GM12891 (cell line): Measurements from ENCODE around the gene OTOG.

Experiments used
- DNase-seq: peaks from one replicate; pipeline ENCODE4 v3.0.0; 2011; ENCODE audit warnings: low spot score; ENCODE audit not compliant: insufficient read length
- FAIRE-seq: peaks from 2 replicates; lab custom pipeline; 2011; peaks lifted over from hg19 to GRCh38; lab: Jason Lieb, UNC
- PAX5 ChIP-seq: IDR thresholded peaks from 2 replicates; pipeline ENCODE4 v1.6.1; 2011; ENCODE audit warnings: low read length, moderate library complexity, mild to moderate bottlenecking; ENCODE audit not compliant: insufficient read depth, severe bottlenecking
- POLR2A ChIP-seq: IDR thresholded peaks from 2 replicates; pipeline ENCODE4 v1.6.1; 2011; ENCODE audit warnings: low read depth, low read length, control low read depth
- POLR2AphosphoS5 ChIP-seq: IDR thresholded peaks from 2 replicates; pipeline ENCODE4 v1.6.1; 2011; ENCODE audit warnings: low read depth, low read length, control low read depth
- POU2F2 ChIP-seq: IDR thresholded peaks from 2 replicates; pipeline ENCODE4 v1.6.1; 2011; ENCODE audit warnings: low read depth, mild to moderate bottlenecking, control low read depth, low read length, moderate library complexity
- SPI1 ChIP-seq: IDR thresholded peaks from 2 replicates; pipeline ENCODE4 v1.6.1; 2011; ENCODE audit warnings: low read depth, low read length, control low read depth
- TAF1 ChIP-seq: IDR thresholded peaks from 2 replicates; pipeline ENCODE4 v1.6.1; 2011; ENCODE audit warnings: low read depth, low read length, control low read depth

Gene OTOG

DNA sequence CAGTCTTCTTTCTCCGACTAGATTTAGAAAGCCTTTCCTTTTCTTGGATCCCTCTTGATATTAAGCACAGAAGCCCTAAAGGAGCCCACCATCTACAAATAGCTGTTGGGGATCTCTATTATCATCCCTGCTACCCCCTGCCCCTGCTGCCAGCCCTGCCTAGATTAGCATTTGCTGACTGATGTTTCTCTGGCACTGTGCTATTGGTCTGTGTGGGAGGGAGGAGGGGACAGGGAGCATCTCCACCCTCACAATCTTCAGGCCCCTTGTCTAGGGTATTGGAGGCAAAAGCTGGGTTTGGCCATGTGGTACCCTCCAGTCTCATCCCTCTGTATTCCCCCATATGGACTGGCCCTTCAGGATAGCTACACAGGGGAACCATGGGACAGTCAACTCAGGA, 9.0 kb upstream of the OTOG start:
- TF ChIP-seq SPI1 (no peak), POU2F2 (no peak), TAF1 (no peak), PAX5 (no peak), POLR2A (no peak), POLR2AphosphoS5 (no peak)
- DNase-seq (no peak), FAIRE-seq (no peak)

DNA sequence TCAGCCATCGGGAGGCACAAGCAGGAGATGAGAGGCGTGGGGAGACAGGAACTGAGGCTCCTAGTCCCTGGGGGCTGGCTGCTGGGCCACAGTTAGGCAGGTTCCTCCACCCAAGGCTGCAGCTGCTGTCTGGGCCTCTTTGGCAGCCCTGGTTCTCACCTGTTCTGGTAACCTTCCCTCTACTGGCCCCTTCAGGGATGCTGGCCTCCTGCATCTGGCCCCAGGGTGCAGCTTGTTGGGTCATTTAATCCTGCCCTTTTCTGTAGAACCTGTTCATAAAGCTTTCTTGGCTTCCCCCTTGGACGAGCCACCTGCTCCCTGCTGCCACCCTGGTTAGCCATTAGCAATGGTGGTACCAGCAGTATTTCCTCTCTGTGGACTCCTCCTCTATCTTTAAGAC, 8.3 kb upstream of the OTOG start:
- no peak for DNase-seq
- FAIRE-seq = no peak
- no peak for TF ChIP-seq POLR2AphosphoS5

DNA sequence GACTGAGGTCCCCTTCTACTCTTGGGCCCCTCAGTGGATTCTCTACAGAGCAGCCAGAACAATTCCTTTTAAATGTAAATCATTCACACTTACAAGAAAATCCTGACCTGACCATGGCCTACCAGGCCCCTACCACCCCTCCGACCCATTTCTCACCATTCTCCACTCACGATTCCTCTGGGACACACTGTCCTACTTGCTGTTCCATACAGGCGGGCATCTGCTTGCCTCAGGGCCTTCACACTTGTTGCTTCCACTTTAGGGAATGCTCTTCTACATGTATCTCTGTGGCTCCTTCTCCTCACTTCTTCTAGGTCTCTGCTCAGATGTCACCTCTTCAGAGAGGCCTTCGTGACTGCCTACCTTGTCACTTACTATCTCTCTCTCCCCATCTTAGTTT, 6.3 kb upstream of the OTOG start:
- TF ChIP-seq TAF1 (no peak), POLR2AphosphoS5 (no peak), SPI1 (no peak), POLR2A (no peak), POU2F2 (no peak), PAX5 (no peak)
- no peak for FAIRE-seq
- no peak for DNase-seq

DNA sequence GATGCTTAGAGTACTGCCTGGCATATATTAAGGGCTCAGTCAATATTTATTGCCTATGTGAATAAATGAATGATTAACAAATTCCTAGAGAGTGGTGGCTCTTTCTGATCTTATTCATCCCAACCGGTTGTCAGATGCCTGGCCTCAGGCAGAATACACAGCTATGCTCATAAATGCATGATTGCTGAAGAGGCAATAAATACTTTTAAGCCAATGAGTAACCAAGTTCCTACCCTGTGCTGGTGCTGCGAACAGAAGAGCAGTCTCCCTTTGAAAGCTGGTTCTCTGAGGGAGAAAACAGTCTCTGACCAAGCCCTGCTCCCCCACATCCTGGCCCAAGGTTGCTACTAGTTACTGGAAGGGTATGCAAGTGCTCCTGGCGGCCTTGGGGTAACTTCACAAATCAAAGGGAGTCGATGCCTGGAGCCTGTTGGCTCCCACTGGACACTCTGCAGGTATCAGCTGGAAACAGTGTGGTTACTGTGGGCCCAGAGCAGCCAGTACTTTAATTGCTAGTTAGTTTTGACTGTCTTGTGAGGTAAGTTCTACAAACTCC, 5.7 kb upstream of the OTOG start:
- DNase-seq (no peak), FAIRE-seq (no peak)
- TF ChIP-seq POLR2AphosphoS5 (no peak), POLR2A (no peak), SPI1 (no peak)

DNA sequence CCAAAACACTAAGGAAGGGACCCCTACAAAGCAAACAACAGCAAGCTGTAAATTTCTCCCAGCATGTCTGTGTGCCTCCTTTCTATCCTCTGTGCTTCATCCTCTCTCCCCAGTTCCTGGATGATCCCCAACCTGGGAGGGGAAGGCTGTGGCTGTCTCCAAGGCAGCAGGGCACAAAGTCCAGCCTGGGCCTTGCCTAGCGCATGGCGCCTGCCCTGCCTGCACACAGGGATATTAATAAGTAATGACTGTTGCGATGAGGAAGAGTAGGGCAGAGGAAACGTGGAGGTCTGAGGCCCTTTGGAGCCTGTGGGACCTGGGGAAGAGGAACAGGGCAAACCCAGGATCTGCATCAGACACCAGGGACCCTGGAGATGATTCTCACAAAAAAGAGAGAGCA, 4.8 kb upstream of the OTOG start:
- DNase-seq (no peak), FAIRE-seq (no peak)
- TF ChIP-seq POU2F2 = no peak
- no peak for TF ChIP-seq TAF1
- TF ChIP-seq POLR2A = no peak
- no peak for TF ChIP-seq SPI1
- TF ChIP-seq PAX5 = no peak
- TF ChIP-seq POLR2AphosphoS5 = no peak

DNA sequence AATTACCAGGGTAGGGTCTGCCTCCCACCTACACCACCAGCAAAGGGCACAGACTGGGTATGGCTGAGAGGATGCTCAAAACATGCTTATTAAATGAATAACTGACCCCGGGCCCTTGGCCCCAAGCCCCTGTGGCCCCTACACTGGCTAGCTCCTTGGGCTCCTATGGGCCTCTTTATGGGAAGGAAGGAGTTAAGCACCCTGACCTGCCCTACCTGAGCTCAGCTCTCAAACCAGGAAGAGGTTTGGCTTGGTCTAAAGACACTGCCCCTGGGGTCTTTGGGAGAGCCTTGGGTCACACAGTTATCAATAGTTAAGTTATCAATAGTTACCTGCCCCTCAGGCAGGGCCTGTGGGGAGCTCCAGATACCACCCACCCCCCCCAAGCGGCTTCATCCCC, 4.0 kb upstream of the OTOG start:
- no peak for FAIRE-seq
- TF ChIP-seq POLR2A (no peak), POU2F2 (no peak), PAX5 (no peak)
- no peak for DNase-seq

DNA sequence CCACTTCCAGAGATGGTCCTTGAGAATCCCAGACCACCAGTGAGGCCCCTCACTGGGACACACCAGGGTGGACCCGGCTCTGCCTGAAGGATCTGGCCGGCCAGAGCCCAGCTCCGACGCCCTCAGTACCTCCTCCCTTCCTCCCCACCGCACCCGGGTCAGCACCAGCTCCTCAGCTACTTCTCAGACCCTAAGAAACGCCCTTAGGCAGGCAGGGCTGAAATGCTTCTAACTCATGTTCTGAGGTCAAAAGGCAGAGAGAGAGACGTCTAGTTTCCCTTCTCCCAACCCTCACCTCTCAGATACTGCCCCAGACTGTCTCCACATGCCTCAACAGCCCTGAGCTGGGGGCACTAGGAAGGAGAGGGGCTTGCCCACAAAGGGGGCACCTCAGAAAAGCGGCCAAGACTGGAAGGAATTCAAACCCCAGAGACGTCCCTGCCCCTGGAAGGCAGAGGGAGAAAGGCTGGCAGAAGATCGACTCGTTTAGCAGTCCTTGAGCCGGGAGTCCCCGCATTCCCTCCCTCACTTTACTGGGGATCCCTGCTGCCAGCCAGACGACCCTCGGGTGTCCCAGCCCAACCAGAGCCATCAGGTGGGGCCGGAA, 3.4 kb upstream of the OTOG start:
- DNase-seq (no peak), FAIRE-seq (no peak)
- TF ChIP-seq POU2F2 (no peak), TAF1 (no peak), POLR2A (no peak), PAX5 (no peak), POLR2AphosphoS5 (no peak), SPI1 (no peak)

DNA sequence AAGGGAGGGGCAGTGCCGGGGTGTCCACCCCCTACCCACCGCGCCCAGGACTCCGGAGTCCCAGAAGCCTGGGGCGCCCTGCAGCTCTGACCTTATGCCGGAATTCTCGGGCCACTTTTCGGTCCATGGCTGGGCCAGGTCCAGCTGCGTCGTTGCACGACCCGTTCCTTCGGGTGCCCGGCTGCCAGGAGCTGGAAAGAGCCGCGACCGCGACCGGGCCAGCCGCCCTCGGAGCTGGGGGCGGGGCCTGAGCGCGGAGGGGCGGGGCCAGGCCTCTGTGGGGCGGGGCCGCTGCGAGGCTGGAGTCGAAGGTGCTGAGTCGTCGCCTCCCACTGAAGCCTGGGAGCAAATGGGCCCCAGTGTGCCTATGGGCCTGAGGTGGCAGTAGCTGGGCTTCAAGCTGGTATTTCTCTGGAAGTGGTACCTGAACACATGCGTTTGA, 2.9 kb upstream of the OTOG start, which contains the start of gene USH1C:
Gene USH1C, minus strand, starts transcription at position 236 of the 442 bp plus-strand sequence. Its CDS starts 109 bp downstream, at position 127.
- DNase-seq = no peak
- no peak for FAIRE-seq
- TF ChIP-seq POLR2A = no peak
- no peak for TF ChIP-seq POU2F2

DNA sequence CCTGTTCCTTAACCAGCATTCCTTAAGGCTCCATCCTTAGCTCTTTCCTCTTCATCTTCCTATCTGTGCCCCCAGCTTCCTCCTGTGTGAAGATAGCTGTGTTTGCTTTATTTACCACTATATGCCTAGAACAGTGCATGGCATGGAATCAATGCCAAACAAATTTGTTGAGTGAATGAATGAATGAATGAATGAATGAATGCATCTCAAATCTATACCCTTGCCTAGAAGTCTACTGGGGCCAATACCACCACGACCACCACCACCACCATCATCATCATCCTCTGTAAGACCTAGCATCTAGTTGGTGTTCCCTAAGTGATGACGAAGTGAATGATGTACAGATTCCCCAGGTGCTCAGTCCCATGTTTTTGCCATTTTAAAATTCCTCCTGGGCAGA, 819 bp upstream of the OTOG start:
- no peak for FAIRE-seq
- DNase-seq = no peak

DNA sequence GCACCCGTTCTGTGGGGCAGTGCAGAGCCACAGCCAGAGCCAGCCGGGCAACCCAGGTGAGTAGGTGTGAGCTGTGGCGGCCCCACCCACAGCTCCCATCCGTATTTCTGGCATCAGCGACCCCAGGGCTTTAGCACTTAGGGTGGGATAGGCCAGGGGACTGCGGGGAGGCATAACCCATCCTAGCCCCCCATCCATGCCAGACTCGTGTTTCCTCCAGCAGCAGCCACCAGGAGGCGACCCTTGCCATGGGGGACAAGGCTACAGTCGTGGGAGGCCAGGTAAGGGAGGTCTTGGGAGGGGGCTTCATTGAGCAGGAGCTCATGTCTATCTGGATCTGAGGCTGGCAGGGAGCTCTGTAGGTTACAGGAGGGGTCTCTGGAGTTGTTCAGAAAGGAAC, 873 bp downstream of the OTOG start:
- DNase-seq (no peak), FAIRE-seq (no peak)
- TF ChIP-seq POLR2AphosphoS5 = no peak
- no peak for TF ChIP-seq PAX5
- TF ChIP-seq POU2F2 = no peak
- TF ChIP-seq SPI1 = no peak
- TF ChIP-seq TAF1 = no peak
- no peak for TF ChIP-seq POLR2A

More for the DNA sequence above, 819 bp upstream of the OTOG start:
- no peak for TF ChIP-seq POLR2AphosphoS5
- TF ChIP-seq TAF1 = no peak
- no peak for TF ChIP-seq PAX5
- TF ChIP-seq SPI1 = no peak
- TF ChIP-seq POU2F2 = no peak
- TF ChIP-seq POLR2A = no peak

DNA sequence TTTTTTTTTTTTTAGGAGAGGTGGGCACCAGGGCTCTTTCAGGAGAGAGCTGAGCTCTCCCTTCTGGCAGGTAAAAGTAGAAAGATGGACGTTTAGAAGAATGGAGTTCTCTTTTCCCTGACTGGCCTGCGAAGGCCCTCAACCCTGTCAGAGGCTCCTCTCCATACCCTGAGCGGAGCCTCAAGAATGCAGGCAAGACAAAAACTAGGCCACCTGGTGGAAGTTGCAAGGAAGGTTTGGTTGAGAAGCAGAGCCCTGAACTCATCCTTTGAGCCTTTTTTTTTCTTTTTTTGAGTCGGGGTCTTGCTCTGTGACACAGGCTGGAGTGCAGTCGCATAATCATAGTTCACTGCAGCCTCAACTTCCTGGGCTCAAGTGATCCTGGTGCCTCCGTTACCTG, 1.4 kb downstream of the OTOG start:
- DNase-seq (no peak), FAIRE-seq (no peak)
- no peak for TF ChIP-seq POU2F2
- no peak for TF ChIP-seq PAX5
- TF ChIP-seq SPI1 = no peak
- no peak for TF ChIP-seq POLR2A
- no peak for TF ChIP-seq POLR2AphosphoS5
- TF ChIP-seq TAF1 = no peak
